ENCODE data around the gene TCF20. TPM values are rescaled to one million over a fixed set of nuclear protein-coding genes. Genes with fewer than 3 reads are reported as not detected.
A peak's percentile ranks its signal among the peaks of the same experiment; 100 is the strongest.

The TCF20 gene
- polyA plus RNA-seq, 3 donors, result 0.67 to 11.1 (median 0.99) TPM

DNA sequence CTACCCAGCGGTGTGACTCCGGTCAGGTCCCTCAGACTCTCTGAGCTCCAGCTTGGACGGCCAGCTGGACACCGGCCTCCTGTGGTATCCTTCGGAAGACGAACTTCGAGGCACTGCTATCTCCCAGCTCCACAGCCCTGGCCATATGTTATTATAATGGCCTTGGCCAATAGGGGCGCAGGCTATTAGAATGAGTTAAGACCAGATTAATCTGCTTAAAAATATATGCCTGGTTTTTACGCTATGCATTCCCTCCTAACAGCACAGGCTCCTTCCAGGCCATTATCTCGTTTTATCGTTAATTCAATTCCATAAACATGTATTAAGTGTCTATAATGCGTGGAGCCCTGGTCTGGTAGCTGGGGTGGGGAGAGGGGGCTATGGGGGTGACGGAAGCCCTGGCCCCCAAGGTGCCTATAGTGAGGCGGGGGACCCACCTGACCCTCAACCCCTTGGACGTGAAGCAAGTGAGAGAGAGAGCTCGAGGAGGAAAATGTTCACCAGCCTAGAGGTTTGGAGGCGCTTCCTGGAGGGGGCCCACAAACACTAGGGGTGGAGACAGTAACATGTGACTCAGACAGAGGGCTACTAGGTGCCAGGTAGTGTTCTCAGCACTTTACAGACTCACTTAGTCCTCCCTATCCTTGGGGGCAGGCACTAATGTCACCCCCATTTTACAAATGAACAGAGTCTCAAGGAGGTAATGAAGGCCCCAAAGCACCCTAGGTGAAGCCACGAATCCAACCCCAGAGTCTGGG lies 37.5 kb upstream of the TCF20 start:
- intact Hi-C loops (cut with micrococcal nuclease), result no loop called here
- no peak for DNase-seq
- Histone ChIP-seq H3K27me3 (ENCODE audit: control insufficient read depth in 2 of 2, insufficient read depth in 2 of 2, low read length in 2 of 2) (peaks cover 0 to 8% of the 10 kb centered on the region in 2 donors), H4K20me1 (ENCODE audit: insufficient read depth, low read length) (no peaks in the 10 kb centered on the region), H3K4me3 (replicated peaks in 1 of 3; ENCODE audit: low read depth in 2 of 3, low read length in 3 of 3) (no peak overlapping the region), H3K4me2 (replicated peaks; ENCODE audit: extremely low read depth, low read length, poor library complexity, severe bottlenecking) (no peak overlapping the region), H3K27ac (ENCODE audit: low read depth in 1 of 2, low read length in 2 of 2) (no peak overlapping the region), H3K36me3 (replicated peaks in 1 of 2; ENCODE audit: control insufficient read depth in 1 of 2, insufficient read depth in 2 of 2, low read length in 2 of 2) (no peaks in the 10 kb centered on the region), H3K79me2 (ENCODE audit: insufficient read depth, low read length) (no peaks in the 10 kb centered on the region), H2AFZ (ENCODE audit: insufficient read depth, low read depth, low read length, poor library complexity, severe bottlenecking) (no peak overlapping the region), H3K9ac (ENCODE audit: insufficient read depth, low read length, poor library complexity, severe bottlenecking) (no peak overlapping the region), H3K4me1 (ENCODE audit: control insufficient read depth in 1 of 2, insufficient read depth in 2 of 2, low read length in 2 of 2) (peaks cover 4 to 8% of the 10 kb centered on the region in 2 donors), H3K9me3 (replicated peaks in 1 of 2; ENCODE audit: control insufficient read depth in 1 of 2, insufficient read depth in 1 of 2, low read length in 2 of 2) (no peaks in the 10 kb centered on the region)
- 87% methylated on average over 6 of the region's 18 CpGs for WGBS (ENCODE audit: insufficient coverage)
- TF ChIP-seq, protein P1, sequence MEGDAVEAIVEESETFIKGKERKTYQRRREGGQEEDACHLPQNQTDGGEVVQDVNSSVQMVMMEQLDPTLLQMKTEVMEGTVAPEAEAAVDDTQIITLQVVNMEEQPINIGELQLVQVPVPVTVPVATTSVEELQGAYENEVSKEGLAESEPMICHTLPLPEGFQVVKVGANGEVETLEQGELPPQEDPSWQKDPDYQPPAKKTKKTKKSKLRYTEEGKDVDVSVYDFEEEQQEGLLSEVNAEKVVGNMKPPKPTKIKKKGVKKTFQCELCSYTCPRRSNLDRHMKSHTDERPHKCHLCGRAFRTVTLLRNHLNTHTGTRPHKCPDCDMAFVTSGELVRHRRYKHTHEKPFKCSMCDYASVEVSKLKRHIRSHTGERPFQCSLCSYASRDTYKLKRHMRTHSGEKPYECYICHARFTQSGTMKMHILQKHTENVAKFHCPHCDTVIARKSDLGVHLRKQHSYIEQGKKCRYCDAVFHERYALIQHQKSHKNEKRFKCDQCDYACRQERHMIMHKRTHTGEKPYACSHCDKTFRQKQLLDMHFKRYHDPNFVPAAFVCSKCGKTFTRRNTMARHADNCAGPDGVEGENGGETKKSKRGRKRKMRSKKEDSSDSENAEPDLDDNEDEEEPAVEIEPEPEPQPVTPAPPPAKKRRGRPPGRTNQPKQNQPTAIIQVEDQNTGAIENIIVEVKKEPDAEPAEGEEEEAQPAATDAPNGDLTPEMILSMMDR (IDR thresholded peaks at IDR 0.05), result no peak
- Mint-ChIP-seq H3K9me3 (peaks cover 0 to 2% (median 0%) of the 10 kb centered on the region in 7 donors), H3K4me3 (no peak overlapping the region), H3K27ac (no peak overlapping the region), H3K27me3 (ENCODE audit: low read depth in 3 of 3) (peaks cover 10 to 26% (median 24%) of the 10 kb centered on the region in 3 donors), H3K4me1 (peaks cover 7% of the 10 kb centered on the region), H3K36me3 (no peaks in the 10 kb centered on the region)

DNA sequence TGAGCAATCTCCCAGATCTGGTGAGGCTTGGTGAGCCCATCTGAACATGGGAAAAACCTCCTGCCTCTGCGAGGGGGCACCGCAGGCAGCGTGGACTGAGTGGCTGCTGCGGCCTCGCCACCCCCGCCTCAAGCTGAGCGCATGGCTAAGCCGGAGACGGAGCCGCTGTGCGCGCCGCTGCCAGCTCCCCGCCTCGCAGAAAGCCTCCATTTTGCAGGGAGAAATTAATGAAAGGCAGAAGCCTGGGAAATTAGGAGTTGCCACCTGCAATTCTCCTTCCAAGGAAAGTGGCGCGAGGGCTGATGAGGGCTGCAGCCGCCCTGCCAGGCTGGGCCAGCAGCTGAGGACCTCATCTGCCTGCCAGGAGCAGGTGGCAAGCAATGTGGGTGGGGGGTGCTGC lies 35.6 kb upstream of the TCF20 start:
- no peaks in the 10 kb centered on the region for H3K36me3 ChIP-seq (replicated peaks in 1 of 2; ENCODE audit: control insufficient read depth in 1 of 2, insufficient read depth in 2 of 2, low read length in 2 of 2)
- H2AFZ ChIP-seq (ENCODE audit: insufficient read depth, low read depth, low read length, poor library complexity, severe bottlenecking), result no peak overlapping the region
- H3K36me3 Mint-ChIP-seq, result no peaks in the 10 kb centered on the region
- DNase-seq, result no peak
- peaks cover 16% of the 10 kb centered on the region for H3K4me1 Mint-ChIP-seq
- peaks cover 6 to 26% (median 17%) of the 10 kb centered on the region in 3 donors for H3K27me3 Mint-ChIP-seq (ENCODE audit: low read depth in 3 of 3)
- no peak overlapping the region for H3K4me3 ChIP-seq (replicated peaks in 1 of 3; ENCODE audit: low read depth in 2 of 3, low read length in 3 of 3)
- H4K20me1 ChIP-seq (ENCODE audit: insufficient read depth, low read length), result no peaks in the 10 kb centered on the region
- TF ChIP-seq, protein P1 (IDR thresholded peaks at IDR 0.05), result no peak
- intact Hi-C loops (cut with micrococcal nuclease), result no loop called here
- peaks cover 13 to 20% of the 10 kb centered on the region in 2 donors for H3K4me1 ChIP-seq (ENCODE audit: control insufficient read depth in 1 of 2, insufficient read depth in 2 of 2, low read length in 2 of 2)
- no peak overlapping the region for H3K4me3 Mint-ChIP-seq
- WGBS (ENCODE audit: insufficient coverage), result 85% methylated on average over 16 of the region's 18 CpGs
- no peak overlapping the region for H3K9ac ChIP-seq (ENCODE audit: insufficient read depth, low read length, poor library complexity, severe bottlenecking)
- H3K9me3 ChIP-seq (replicated peaks in 1 of 2; ENCODE audit: control insufficient read depth in 1 of 2, insufficient read depth in 1 of 2, low read length in 2 of 2), result no peaks in the 10 kb centered on the region
- H3K4me2 ChIP-seq (replicated peaks; ENCODE audit: extremely low read depth, low read length, poor library complexity, severe bottlenecking), result no peak overlapping the region
- H3K79me2 ChIP-seq (ENCODE audit: insufficient read depth, low read length), result no peaks in the 10 kb centered on the region
- peaks cover 0 to 2% (median 0%) of the 10 kb centered on the region in 7 donors for H3K9me3 Mint-ChIP-seq
- H3K27me3 ChIP-seq (ENCODE audit: control insufficient read depth in 2 of 2, insufficient read depth in 2 of 2, low read length in 2 of 2), result peaks cover 0 to 8% of the 10 kb centered on the region in 2 donors
- no peak overlapping the region for H3K27ac ChIP-seq (ENCODE audit: low read depth in 1 of 2, low read length in 2 of 2)
- H3K27ac Mint-ChIP-seq, result peak overlapping the region in 1 of 7 donors; percentile 13
